Upper lobe of left lung (tissue), 6 donors: ENCODE data around the gene SMAP1. TPM values are rescaled to one million over a fixed set of nuclear protein-coding genes. Genes with fewer than 3 reads are reported as not detected.

Experiments used
- ATAC-seq, 2 donors: fragments of 200-7000 bp; cut with Tn5 transposase; one replicate each; pipeline ENCODE4 v1.9.1; 2022; ENCODE audit warnings: mild to moderate bottlenecking in 2 of 2, moderate library complexity in 2 of 2; ENCODE audit not compliant: low FRiP score in 2 of 2
- DNase-seq, 2 donors: peaks; one replicate each; pipeline ENCODE4 v3.0.0-alpha.2; 2019 to 2020
- H3K27ac ChIP-seq, 4 donors: fragments of 200-600 bp; sonication (generic); one replicate each; pipeline ENCODE4 v1.5.1; 2016 to 2019
- H3K27me3 ChIP-seq, 4 donors: fragments of 200-600 bp; sonication (generic); one replicate each; pipeline ENCODE4 v1.5.1; 2017 to 2019
- H3K36me3 ChIP-seq, 4 donors: fragments of 200-600 bp; sonication (generic); one replicate each; pipeline ENCODE4 v1.5.1; 2016 to 2019
- H3K4me1 ChIP-seq, 4 donors: fragments of 200-600 bp; sonication (generic); one replicate each; pipeline ENCODE4 v1.5.1; 2018 to 2019
- H3K4me3 ChIP-seq, 4 donors: fragments of 200-600 bp; sonication (generic); one replicate each; pipeline ENCODE4 v1.5.1; 2017 to 2019; ENCODE audit warnings: mild to moderate bottlenecking in 2 of 4, moderate library complexity in 1 of 4
- H3K9me3 ChIP-seq, 4 donors: fragments of 200-600 bp; sonication (generic); one replicate each; pipeline ENCODE4 v1.5.1; 2018 to 2019
- EP300 ChIP-seq, 4 donors: sonication (generic); formaldehyde crosslinking; IDR thresholded peaks; one replicate each; pipeline ENCODE4 v1.5.1; 2017; ENCODE audit warnings: antibody characterized with exemption in 4 of 4, control low read depth in 2 of 4
- POLR2A ChIP-seq, 4 donors: fragments of 450-650 bp; IDR thresholded peaks; one replicate each; pipeline ENCODE4 v1.5.1; 2016 to 2017; ENCODE audit warnings: antibody characterized with exemption in 4 of 4, mild to moderate bottlenecking in 2 of 4
- POLR2AphosphoS5 ChIP-seq, 2 donors: sonication (generic); formaldehyde crosslinking; IDR thresholded peaks; one replicate each; pipeline ENCODE4 v1.5.1; 2017; ENCODE audit warnings: antibody characterized with exemption in 2 of 2
- WGBS, 2 donors: methylation state at CpG; one replicate each; pipeline ENCODE4 v1.1.5; 2017 to 2018; 5-methylcytosine and 5-hydroxymethylcytosine counted together
- total RNA-seq, 6 donors: library from RNA; depleted of rRNA in 4 of 6; stranded (reverse); fragments of >200 nt in 4 of 6; gene quantifications; one replicate each; pipeline versions ENCODE4 v1.1.0 to v1.2.1, GENCODE V29; 2016 to 2021
- TF ChIP-seq, protein P1 (sequence below), 6 experiments: fragments of 450-650 bp in 4 of 6; fragments of 200-600 bp in 2 of 6; sonication (generic) in 2 of 6; IDR thresholded peaks; one replicate each; pipeline ENCODE4 v1.5.1; 2016 to 2019; ENCODE audit warnings: antibody characterized with exemption in 6 of 6
- donor health status: DM: no; HTN: no; CAD: no; lungs with moderate emphysema.
- donor health status: DM: no; HTN: yes; CAD: no; lungs with severe emphysema.

SMAP1 gene
- total RNA-seq, 6 donors from 2014 or later: 16.3 to 34.4 (median 21.7) TPM

DNA sequence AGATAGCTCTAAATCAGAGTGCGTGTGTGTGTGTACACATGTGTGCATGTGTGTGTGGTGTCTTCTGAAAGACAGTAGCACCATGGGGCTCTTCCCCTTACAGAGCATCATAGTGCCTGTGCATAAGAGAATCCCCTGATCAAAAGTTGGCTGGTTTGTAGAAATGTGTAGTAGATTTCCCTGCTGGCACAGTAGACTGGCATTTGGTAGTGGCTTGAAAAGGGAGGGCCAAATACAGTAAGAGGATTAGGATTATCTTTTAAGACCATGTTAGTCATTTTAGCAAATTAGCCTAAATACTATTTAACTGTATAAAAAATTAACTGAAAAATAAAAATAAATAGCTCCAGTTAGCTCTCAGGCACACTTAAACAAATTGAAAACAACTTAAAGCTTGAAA lies 176.6 kb downstream of the SMAP1 start:
- no peaks in the 10 kb centered on the region for H3K27me3 ChIP-seq
- no peak overlapping the region for H3K4me3 ChIP-seq
- TF ChIP-seq POLR2A (IDR thresholded peaks at IDR 0.05) (no peak), POLR2AphosphoS5 (IDR thresholded peaks at IDR 0.05) (no peak), EP300 (IDR thresholded peaks at IDR 0.05) (no peak)
- TF ChIP-seq, protein P1, sequence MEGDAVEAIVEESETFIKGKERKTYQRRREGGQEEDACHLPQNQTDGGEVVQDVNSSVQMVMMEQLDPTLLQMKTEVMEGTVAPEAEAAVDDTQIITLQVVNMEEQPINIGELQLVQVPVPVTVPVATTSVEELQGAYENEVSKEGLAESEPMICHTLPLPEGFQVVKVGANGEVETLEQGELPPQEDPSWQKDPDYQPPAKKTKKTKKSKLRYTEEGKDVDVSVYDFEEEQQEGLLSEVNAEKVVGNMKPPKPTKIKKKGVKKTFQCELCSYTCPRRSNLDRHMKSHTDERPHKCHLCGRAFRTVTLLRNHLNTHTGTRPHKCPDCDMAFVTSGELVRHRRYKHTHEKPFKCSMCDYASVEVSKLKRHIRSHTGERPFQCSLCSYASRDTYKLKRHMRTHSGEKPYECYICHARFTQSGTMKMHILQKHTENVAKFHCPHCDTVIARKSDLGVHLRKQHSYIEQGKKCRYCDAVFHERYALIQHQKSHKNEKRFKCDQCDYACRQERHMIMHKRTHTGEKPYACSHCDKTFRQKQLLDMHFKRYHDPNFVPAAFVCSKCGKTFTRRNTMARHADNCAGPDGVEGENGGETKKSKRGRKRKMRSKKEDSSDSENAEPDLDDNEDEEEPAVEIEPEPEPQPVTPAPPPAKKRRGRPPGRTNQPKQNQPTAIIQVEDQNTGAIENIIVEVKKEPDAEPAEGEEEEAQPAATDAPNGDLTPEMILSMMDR (IDR thresholded peaks at IDR 0.05): no peak
- H3K27ac ChIP-seq: no peak overlapping the region
- H3K9me3 ChIP-seq: no peaks in the 10 kb centered on the region
- H3K4me1 ChIP-seq: peaks cover 0 to 2% (median 0%) of the 10 kb centered on the region in 4 donors
- WGBS, 2 donors: 93 to 100% methylated on average over 1 of the region's 1 CpG
- DNase-seq: no peak
- no peak for ATAC-seq
- H3K36me3 ChIP-seq: peaks cover 0 to 10% (median 0%) of the 10 kb centered on the region in 4 donors

DNA sequence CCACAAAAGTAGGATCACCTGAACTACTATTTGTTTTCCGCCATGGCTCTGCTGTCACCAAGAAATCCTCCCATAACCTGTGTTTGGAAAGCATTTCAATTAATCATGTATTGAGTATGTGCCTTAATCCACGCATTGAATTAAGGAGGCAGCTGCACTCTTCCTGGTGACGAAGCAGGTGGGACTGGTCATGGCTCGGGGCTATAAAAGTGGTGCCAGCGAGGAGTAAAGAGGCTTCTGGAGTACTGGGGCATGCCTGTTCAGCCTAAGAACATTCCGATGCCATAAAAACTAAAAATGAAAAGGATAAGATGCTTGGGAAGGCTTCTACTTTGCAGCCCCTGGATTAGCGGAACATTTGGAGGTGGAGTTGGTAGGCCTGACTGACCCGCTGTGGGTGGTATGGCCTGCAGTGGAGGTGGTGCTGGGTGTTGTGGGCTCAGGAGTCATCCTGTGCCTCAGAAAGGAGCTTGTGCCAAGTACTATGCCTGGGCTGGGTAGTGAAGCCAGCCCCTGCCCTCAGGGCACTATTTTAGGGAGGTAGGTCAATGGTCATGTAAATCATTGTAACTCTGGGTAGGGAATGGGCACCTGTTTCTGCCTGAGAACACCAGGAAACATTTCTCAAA lies 178.6 kb downstream of the SMAP1 start:
- DNase-seq (no peak), ATAC-seq (no peak)
- Histone ChIP-seq H3K27ac (no peak overlapping the region), H3K27me3 (no peaks in the 10 kb centered on the region), H3K4me3 (no peak overlapping the region), H3K4me1 (peaks cover 0 to 2% (median 0%) of the 10 kb centered on the region in 4 donors), H3K9me3 (no peaks in the 10 kb centered on the region), H3K36me3 (peaks cover 0 to 5% (median 0%) of the 10 kb centered on the region in 4 donors)
- no peak for TF ChIP-seq POLR2AphosphoS5 (IDR thresholded peaks at IDR 0.05)
- TF ChIP-seq, protein P1 (IDR thresholded peaks at IDR 0.05): no peak
- TF ChIP-seq EP300 (IDR thresholded peaks at IDR 0.05): no peak
- no peak for TF ChIP-seq POLR2A (IDR thresholded peaks at IDR 0.05)
- 94% methylated on average over 8 of the region's 8 CpGs for WGBS, 2 donors

DNA sequence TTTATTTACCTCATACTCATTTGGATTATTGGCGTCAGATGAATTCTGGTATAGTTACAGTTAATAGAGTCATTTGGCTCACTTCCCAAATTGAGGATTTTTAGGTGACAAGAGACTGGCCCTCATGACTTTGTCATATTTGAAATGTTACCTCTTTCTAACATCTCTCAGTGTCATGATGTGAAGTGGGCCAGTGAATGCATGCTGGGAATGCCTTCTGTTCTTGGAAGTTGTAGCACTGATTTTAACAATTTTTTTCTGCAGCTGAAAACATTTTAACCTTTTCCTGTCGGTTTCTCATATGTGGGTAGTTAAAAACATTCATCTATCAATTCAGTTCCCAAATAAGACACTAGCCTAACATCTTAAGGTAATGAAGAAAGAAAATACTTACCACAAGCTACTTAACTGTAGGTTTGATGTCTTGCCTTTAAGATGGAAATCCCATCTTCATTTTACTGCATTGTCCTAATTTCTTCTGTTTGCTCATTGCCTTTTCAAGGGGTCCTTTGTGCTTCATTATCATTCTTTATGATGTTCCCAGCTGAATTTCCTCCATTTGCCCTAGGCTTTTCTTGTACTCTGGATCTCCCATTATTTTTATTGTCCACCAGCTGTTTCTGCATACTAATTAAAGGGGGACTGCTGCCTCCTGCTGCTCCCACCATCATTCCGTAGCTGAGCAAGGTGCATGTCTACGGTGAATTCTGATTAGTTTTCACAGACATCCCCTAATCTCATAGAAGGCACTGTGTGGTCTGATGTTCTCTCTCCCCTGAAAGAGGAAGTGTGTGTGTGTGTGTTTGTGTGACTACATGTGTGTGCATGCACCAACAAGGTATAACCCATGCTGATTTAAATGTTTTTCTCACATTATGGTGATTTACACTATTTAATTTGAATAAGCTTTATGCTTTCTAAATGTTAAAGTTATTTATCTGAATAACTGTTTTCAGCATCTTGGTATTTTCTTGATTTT lies 179.7 kb downstream of the SMAP1 start:
- Histone ChIP-seq H3K27me3 (no peaks in the 10 kb centered on the region), H3K9me3 (no peaks in the 10 kb centered on the region), H3K4me3 (no peak overlapping the region), H3K36me3 (peaks cover 0 to 8% (median 0%) of the 10 kb centered on the region in 4 donors), H3K27ac (no peak overlapping the region), H3K4me1 (peaks cover 0 to 2% (median 0%) of the 10 kb centered on the region in 4 donors)
- no peak for DNase-seq
- ATAC-seq: no peak
- TF ChIP-seq POLR2AphosphoS5 (IDR thresholded peaks at IDR 0.05): no peak
- TF ChIP-seq POLR2A (IDR thresholded peaks at IDR 0.05): no peak
- TF ChIP-seq, protein P1 (IDR thresholded peaks at IDR 0.05): no peak
- no peak for TF ChIP-seq EP300 (IDR thresholded peaks at IDR 0.05)
- 93% methylated on average over 4 of the region's 4 CpGs for WGBS, 2 donors

DNA sequence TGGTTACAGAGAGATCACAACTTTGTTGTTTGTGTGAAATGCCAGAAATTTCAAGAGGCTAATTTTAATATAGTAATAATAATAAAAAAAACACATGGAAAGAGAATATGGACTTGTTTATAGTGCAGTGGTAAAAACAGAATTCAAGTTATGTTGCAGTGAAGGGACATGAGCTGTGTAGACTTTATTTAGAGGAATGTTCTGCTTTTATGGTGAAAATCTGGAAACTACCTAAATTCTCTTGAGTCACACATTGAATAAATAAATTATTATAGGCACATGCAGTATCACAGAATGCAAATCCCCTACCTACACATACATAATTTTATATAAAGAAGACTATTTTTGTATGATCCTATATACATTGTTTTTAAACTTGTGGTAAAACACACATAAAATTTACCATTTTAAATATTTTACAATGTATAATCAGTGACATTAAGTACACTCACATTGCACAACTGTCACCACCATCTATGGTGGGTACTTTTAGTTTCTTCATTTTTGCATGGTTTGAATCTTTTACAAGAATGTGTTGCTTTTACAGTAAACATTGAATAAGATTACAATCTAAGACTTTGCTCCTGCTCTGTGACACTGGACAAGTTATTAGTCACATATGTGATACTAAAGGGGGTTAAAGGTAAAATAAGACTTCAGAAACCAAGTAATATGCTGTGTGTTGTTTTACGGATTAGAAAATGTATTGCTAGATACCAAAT lies 181.8 kb downstream of the SMAP1 start:
- TF ChIP-seq POLR2AphosphoS5 (IDR thresholded peaks at IDR 0.05) (no peak), POLR2A (IDR thresholded peaks at IDR 0.05) (no peak), EP300 (IDR thresholded peaks at IDR 0.05) (no peak)
- TF ChIP-seq, protein P1 (IDR thresholded peaks at IDR 0.05): no peak
- Histone ChIP-seq H3K9me3 (no peaks in the 10 kb centered on the region), H3K36me3 (peaks cover 0 to 16% (median 0%) of the 10 kb centered on the region in 4 donors), H3K4me1 (peaks cover 0 to 2% (median 0%) of the 10 kb centered on the region in 4 donors), H3K4me3 (no peak overlapping the region), H3K27ac (no peak overlapping the region), H3K27me3 (no peaks in the 10 kb centered on the region)
- ATAC-seq (no peak), DNase-seq (no peak)
- WGBS, 2 donors: 94 to 98% methylated on average over 1 of the region's 1 CpG
